HG02938 (cell line): ENCODE data around the gene LSG1.
A peak's percentile ranks its signal among the peaks of the same experiment; 100 is the strongest.
"Not testable (repeated sequence)": the region's sequence is repeated elsewhere in the genome, so short reads cannot be mapped to it uniquely, and the experiment has no call there.

Experiments
- ATAC-seq: cut with Tn5 transposase; IDR thresholded peaks from one replicate; pipeline ENCODE4 v1.9.1; 2021; ENCODE audit warnings: mild to moderate bottlenecking, moderate library complexity; ENCODE audit not compliant: unreplicated experiment

LSG1 gene

DNA sequence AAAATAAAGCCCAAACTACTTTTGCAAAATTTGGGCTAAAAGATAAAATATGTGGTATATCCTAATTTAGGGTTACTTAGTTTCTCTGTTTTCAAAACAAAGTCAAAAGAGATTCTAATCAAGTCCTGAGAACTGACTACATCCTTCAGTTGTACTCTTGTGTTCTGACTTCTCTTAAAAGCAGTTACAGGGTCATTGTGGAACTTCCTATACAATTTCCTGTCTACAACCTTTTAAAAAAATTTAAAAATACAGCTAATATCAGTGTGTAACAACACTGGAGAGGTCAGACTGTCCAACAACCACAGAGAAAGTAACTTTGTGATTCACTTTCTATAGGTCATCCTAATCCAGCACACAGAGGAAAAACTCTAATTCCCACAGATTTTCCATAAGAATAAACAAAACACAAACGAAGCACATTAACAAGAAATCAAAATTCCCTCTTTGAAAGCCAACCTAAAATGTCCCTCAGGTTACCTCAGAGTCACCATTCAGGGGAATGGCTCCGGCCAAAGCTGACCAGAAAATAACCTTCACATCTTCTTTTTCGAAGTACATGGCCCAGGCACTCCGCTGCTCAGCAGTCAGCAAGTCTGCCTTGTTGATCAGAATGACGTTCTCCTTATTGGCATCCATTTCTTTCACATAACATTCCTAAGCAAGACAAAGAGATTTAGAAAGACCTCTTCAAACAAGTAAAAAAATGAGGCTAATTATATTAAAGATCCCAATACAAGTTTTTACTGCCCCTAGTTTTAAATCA is 13.3 kb downstream of the LSG1 start:
- ATAC-seq: no peak

DNA sequence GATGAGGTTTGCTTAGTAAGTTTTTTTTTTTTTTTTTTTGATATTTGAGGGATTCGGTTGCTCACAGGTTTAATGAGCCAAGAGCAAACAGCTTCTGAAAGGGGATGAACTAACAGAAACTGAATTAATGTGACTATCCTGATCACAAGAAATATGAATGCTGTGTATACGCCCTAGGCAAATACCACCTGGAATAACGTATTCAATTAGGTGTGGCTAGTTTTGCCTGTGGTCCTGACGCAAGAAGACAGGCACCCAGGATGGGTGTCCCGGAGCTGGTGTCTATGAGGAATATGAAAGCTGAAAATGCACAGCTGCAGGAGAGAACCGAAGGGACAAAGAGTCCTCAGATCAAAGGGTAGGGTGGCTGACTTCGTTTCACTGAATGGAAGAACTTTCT is 14.6 kb downstream of the LSG1 start:
- ATAC-seq: no peak

DNA sequence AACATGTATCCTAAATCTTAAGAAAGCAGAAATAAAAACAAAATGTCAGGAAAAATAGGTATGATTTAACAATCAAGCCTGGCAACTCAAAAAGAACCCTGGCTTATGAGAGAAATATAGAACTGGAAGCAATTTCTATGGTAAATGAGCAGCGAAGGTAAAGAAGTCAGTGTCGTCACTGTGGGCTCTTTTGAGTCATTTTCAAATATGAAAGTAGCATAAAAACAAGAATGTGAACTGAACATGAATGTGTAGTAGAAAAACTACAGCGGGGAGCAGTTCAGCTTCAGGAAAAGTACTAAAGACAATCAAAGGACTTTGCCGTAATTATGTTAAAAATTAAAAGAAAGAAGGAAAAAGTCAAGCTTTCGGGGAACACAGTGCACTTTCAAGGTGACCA is 17.5 kb downstream of the LSG1 start:
- ATAC-seq: peak; percentile 80

DNA sequence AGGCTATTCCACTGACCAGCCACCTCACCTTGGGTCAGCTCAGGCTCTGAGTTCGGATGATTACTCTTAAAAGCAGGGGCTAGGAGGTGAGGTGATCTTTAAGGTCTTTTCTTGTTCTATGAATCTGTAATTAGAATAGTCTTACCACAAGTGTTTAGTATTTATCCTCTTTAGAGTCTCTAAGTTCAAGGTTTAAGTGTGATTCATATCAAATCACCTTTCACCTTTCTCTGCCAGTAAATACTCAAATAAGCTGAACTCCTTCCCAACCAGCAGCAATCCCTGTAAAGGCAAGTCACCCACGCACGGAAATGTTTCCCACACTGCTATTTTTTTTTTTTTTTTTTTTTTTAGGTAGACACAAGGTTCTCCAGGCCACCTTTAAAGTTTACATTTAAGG is 24.2 kb downstream of the LSG1 start:
- ATAC-seq: no peak

DNA sequence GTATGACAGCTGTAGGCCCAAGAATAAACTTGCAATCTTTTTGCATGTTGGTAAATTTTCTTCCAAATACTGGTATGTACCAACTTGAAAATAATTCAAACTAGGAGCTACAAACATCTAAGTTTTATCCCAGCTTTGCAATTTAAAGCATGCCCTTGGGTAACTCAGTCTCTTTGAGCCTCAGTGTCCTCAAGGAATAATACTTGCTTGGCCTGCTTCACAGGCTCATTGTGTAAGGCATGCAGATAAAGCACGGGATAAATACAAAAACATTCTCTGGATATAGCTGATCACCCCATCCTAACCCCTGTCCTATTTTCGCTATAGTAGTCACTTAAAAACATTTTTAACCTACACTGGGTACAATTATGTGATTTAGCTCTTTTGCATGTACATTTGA is 29.2 kb downstream of the LSG1 start:
- ATAC-seq: no peak

DNA sequence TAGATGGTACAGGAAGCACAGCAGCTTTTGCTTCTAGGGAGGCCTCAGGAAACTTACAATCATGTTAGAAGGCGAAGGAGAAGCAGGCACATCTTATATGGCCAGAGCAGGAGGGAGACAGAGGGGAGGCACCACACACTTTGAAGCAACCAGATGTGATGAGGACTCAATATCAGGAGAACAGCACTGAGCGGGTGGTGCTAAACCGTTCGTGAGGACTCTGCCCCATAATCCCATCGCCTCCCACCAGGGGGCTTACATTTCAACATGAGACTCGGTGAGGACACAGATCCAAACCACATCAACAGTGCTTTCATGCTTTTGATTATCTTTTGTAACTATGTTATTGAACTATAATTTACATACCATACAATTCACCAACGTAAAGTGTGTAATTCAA is 31.2 kb downstream of the LSG1 start:
- ATAC-seq: no peak

DNA sequence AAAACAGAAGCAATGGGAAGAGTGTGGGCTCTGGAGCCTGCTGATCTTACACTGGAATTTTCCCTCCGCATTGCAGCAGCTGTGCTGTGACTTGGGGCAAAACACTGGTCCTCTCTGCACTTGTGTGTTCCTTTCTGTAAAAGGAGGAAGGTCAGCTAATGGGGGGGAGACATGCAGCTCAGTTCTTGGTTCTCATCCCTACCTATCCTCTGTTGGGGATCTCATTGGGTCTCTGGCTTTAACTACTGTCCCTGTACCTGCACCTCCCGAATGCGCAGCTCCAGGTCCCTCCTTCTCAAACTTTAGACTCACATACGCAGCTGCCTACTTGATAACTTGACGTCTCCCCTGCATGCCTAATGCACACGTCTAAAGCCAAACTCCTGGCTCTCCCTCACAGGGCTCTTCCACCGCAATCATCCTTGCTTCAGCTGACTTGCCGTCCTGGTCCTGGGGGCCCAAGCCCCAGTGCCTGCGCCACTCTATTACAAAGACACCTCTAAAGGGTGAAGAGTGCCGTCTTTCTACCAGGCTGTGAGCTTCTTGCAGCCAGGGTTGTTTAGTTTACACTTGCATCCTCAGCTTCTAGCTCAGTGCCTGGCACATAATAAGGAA is 32.9 kb downstream of the LSG1 start:
- no peak for ATAC-seq

DNA sequence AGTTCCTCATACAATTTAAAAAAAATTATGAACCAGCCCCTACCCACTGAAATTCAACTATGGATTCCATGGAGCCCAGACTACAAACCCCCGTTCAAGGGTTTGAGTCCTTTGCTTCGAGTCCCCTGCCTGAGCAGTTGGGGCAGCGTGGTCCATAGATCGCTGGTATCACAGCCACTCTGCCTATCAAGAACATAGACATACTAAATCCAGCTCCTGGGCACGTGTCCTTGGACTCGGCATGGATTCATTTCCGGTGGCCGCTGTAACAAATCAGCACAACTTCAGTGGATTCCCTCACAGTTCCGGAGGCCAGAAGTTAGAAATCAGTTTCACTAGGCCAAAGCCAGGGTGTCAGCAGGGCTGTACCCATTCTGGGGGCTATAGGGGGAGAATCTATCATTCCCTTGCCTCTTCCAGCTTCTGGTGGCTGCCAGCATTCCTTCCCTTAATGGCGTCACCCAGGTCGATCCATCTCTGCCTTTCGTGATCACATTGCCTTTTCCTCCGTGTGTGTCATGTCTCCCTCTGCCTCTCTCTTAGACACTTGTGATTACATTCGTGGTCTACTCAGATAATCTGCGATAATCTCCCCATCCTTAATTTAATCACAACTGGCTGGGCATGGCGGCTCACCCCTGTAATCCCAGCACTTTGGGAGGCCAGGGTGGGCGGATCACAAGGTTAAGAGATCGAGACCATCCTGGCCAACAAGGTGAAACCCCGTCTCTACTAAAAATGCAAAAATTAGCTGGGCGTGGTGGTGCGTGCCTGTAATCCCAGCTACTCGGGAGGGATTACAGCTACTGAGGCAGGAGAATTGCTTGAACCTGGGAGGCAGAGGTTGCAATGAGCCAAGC is 34.2 kb downstream of the LSG1 start:
- ATAC-seq: no peak

DNA sequence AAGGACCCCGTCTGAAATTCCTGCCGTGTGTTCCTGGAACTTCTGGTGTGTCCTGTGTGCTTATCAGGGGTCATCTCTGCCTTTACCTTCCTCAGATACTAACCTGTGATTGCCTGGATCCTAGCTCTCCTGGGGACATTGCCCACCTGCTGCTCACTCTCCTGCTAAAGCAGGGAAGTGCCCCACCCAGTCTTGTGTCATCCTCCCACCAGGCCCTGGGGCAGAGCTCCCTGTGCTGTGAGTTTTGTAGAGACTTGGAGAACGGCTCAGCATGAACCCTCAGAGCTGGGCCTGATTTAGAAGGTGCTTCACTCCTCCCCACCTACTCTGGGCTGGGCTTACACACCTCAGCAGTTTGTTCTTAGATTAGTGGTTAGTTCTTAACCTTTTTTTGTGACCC is 34.9 kb downstream of the LSG1 start:
- ATAC-seq: no peak

DNA sequence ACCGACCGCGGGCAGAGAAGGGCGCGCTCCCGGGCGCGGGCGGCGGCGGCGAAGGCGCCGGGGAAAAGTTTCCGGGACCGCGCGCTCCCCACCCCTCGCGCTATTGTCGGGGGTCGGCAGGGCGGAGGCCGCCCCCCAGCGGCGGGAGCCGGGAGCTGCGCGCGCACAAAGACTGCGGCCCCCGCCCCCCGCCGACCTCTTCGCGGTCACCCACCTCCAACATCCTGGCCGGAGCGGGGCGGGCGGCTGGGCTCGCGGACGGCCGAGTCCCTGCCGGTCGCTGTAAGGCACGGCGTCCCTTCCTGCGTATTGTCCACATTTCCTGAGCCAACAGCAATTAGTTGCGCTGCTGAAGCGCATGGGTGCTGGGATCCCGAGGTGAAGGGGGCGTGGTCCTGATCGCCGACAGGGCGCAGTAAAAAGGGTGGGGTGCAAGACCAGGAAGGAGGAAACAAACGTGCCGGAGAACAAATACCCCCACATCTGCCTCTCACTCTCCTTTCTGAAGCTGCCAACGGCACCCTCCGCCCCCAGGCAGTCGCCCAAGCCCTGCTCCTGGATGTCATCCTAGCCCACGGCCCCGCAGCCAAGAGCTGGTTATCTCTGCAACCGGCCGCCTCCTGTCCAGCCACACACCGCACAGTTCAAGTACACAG is 38.5 kb downstream of the LSG1 start, which contains the start of gene TMEM44:
TMEM44 (minus strand) TSS at position 71 of the 656 bp plus-strand sequence. CDS start 204 bp downstream, outside the sequence.
- ATAC-seq: peak; percentile 70

DNA sequence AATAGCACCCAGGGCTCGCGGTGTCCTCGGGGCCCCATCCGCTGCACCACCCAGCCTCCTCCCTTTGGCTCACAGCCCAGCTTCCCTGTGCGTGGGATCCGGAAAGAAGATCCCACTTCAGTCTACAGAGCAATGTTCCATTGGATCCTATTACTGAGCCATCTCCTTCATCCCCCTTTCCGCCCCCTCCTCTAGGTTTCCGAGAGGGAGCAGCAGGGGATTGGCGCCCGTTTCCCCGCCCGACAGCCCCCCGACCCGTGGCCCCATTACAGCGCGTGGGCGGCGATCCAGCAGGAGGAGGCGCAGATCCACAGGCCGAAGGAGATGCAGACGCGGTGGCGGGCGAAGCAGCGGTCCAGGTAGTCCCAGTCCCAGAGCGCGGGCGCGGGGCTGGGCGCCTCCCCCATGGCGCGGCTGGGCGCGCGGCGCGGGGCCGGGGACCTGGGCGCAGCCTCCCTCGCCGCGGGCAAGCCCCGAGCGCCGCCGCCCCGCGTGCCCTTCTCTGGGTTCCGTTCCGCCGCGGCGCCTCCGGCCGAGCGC is 39.1 kb downstream of the LSG1 start:
- peak; percentile 53 for ATAC-seq

DNA sequence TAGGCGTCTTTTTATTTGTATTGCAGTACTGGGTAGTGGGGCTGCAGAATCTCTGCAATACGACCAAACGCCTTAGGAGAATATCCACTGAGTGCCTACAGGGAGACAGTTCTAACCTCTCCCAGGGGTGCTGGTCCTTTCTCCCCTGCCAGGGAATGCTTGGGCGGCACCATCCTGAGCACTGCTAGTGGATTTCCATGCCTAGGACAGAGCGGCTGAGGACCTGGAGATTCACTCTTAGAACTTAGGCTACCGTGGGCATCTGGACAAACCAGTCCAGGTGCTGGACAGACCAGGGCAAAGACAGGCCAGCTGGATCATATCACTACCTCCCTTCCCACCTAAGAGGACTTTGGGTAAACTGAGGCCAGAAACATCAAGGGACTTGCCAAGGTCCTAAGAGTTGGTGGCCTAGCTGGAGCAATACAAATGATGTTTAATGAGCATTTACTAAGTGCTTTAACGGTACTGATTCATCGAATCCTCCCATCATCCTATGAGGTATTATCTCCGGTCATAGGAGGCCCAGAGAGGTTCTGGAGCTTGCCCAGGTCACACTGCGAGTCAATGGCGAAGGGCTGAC is 39.7 kb downstream of the LSG1 start:
- ATAC-seq: no peak

DNA sequence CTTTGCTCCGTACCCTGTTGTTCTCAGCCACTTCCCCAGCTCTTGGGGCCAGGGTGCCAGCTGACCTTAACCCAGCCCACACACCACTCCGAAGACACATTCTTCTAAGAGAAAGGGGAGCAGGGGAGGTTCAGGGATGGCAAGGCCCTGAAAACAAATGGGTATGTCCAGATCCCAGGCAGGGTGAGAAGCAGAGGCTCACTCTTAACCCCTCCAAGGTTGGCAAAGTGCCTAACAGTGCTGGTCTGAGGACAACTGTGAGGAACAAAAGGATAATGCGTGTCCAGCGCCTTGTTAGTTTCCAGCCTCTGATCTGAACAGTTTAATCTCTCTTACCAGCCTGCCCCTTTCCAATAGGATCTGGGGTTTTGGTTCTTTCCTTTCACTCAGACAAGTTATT is 40.3 kb downstream of the LSG1 start:
- no peak for ATAC-seq

DNA sequence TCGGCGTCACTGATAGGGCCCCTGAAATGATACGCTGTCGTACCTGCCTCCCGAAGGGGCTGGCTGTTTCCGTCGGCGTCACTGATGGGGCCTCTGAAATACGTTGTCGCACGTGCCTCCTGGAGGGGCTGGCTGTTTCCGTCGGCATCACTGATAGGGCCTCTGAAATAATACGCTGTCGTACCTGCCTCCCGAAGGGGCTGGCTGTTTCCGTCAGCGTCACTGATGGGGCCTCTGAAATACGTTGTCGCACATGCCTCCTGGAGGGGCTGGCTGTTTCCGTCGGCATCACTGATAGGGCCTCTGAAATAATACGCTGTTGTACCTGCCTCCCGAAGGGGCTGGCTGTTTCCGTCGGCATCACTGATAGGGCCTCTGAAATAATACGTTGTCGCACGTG is 41.3 kb downstream of the LSG1 start:
- not testable (repeated sequence) for ATAC-seq

DNA sequence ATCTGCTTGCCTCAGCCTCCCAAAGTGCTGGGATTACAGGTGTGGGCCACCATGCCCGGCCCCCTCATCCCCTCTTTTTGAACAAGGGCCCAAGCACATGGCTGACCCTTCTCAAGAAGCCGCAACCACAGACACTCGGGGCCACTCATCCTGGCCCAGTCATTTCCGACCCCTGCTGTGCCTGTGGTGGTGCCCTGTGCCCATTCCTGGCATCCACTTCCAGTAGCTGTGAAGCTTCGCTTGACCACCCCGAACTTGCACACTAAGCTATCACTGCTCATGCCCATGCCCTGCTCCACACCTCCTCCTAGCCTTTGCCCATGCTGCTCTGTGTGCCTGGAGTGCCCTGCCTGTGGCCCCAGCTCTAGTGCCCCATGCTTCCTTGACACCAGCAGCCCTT is 47.0 kb downstream of the LSG1 start:
- no peak for ATAC-seq

DNA sequence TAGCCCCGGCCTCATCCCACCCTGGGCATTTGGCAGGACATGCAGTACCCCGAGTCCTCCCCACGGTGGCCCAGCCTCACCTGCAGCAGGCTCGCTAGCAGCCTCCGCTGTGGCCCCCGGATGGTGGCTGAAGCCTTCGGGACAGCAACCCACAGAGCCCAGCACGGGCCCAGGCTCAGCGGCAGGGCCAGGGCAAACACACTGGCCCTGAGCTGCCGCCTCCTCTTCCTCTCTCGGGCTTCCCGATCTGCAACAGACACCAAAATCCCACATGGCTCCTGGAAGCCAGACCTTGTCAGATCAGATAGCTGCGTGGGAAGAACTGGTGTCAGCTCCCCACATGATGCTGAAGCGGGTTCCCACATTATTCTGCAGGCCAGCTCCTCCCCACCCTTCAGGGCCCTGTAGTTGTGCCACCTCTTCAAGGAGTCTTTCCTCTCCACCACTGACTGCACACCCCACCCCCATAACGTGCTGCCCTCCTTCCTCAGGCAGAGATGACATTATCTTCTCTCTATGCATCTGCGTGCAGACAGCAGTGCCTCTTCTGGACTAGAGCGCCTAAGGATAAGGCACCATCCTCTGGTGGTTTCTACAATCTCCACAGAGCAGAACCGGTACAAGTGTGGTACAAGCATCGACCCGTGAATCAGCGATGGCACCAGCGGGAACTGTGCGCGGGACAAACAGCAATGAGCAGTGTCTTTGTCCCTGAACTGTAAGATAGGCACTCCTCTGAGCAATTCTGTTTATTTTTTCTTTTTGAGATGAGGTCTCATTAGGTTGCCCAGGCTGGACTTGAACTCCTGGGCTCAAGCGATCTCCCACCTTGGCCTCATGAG is 48.3 kb downstream of the LSG1 start:
- ATAC-seq: no peak

DNA sequence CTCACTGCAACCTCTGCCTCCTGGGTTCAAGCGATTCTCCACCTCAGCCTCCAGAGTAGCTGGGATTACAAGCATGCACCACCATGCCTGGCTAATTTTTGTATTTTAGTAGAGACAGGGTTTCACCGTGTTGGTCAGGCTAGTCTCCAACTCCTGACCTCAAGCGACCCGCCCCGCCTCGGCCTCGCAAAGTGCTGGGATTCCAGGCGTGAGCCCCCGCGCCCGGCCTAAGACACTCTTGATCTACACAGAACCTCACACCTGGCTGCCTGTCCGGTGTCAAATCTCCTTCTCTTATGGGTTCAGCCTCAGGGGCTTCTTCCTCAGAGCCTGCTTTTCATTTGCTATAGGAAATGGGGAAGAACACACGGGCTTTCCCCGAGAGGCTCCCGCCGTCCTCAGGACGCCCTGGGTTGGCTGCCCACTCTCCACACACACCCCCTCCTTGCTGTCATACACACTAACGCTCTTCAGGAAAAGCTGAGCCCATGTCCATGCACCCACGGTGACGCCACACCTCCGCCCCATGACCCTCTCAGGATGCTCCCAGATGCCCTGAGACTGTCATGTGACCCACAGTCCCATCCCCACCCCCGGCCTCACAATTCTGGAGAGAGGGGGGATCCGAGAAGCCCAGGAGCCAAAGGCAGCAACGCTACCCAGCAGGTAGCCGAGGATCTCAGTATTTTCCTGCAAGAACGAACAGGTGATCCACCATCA is 49.2 kb downstream of the LSG1 start:
- ATAC-seq: no peak

DNA sequence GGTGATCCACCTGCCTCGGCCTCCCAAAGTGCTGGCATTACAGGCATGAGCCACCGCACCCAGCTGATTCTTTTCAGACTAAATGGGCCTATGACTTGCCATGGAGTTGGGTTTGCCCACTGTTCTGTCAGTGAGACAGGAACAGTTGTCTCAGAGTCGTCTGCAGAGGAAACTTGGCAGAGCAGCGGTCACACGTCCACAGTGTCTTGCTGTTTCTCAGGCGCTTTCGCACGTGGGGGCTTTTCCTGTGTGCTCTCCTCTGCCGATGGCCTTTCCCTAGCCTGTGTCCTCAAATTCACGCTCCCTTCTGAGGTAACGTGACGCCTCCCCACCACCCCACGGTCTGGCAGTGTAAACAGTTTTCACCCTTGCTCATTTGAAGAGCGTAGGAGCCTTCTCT is 50.0 kb downstream of the LSG1 start:
- no peak for ATAC-seq

DNA sequence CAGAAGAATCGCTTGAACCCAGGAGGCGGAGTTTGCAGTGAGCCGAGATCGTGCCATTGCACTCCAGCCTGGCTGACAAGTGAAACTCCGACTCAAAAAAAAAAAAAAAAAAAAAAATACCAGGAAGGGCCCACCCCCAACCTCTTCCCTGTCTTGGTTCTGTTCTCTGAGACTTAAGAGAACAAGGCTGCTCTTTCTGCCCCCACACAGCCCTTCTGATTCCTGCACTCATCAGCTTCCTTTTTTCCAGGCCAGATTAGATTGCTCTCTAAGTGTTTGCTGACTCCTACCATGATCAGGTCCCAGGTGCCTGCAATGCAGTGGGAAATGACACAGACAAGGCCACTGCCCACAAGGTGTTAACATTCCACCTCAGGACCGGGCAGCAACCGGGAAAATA is 51.8 kb downstream of the LSG1 start:
- ATAC-seq: no peak
